Jurkat, Clone E6-1 (cell line): ENCODE data around the gene ULK4.
"Not testable (repeated sequence)": the region's sequence is repeated elsewhere in the genome, so short reads cannot be mapped to it uniquely, and the experiment has no call there.

ENCODE experiments used
- DNase-seq: peaks from one replicate; pipeline ENCODE4 v3.0.0-alpha.2; 2011; ENCODE audit warnings: low read depth, low spot score
- H3K4me3 ChIP-seq: 2 replicates; pipeline ENCODE4 v1.5.1; 2011; ENCODE audit warnings: mild to moderate bottlenecking, low read length, control low read depth, moderate library complexity

The ULK4 gene

DNA sequence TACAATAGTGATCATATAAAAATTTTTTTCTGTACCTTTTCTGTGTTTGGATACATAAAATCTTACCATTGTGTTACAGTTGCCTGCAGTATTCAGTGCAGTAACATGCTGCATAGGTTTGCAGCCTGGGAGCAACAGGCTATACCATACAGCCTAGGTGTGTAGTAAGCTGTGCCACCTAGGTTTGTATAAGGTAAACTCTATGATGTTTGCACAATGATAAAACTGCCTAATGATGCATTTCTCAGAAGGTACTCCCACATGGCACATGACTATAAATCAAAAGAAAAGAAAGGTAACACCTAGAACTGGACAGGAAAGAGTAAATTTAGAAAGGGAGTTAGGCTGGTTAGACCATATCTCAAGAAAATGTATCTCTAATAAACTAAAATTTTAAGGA, 293.5 kb downstream of the ULK4 start:
- DNase-seq: no peak
- H3K4me3 ChIP-seq: no peak overlapping the region

- H3K4me3 ChIP-seq: no peak overlapping the region
- no peak for DNase-seq
Measured at GRCh38 chr3:41662288-41662687, 299.6 kb downstream of the ULK4 start.

DNA sequence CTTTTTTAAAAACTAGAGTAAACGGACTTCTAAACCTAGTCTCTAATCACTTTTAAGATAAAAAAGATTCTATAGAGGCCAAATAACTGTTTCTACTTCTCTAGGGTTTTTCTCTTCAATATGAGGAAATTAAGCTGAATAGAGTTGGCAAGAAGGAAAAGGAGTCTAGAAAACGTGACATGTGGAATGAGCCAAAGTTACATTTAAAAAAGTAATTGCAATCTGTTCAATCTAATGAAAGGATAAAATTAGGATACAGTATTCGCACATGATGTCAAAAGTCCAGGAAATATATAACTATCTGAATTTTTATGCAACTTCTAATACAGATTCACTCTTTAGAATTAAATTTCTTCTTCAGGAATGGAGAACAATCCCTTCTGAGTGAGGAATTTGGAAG, 300.1 kb downstream of the ULK4 start:
- no peak overlapping the region for H3K4me3 ChIP-seq
- no peak for DNase-seq

DNA sequence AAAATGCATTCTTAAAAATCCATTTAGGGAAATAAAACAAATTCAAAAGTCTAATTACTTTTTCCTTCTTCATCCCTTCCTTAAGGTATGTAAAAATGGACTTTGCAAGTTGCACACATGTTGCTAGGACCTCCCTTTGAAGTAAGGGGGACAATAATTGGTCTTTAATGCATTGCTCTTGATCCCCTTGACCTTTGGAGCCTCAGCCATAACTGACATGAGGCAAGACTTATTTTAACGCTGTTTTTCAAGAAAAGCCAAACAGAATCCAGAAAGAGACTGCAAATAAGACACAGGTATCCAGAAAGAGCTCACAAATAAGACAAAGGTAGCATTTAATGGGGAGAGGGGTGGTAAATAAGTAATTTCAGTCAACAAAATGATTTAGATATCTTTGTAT, 301.4 kb downstream of the ULK4 start:
- no peak for DNase-seq
- no peak overlapping the region for H3K4me3 ChIP-seq

GRCh38 chr3:41653571-41654239, 308.2 kb downstream of the ULK4 start:
- no peak overlapping the region for H3K4me3 ChIP-seq
- DNase-seq: no peak

DNA sequence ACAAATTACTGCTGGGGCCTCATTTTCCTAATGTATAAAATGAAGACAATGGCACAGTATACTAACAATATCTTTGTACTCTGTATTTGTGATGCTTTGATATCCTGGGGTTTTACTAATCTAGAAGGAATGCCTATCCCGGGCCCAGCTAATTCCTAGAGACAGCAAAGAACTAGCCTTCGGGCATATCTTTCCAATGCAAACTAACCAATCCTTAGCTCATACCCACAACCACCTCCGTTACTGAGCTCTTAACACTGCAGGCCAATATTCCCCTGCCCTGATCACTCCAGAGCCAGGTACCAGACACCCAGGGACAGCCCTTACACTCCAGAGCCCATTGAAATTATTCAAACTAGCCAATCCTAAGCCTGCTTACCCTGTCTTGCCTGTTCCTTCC, 309.0 kb downstream of the ULK4 start:
- DNase-seq: no peak
- no peak overlapping the region for H3K4me3 ChIP-seq

- no peak overlapping the region for H3K4me3 ChIP-seq
- DNase-seq: no peak
Measured at GRCh38 chr3:41652506-41652905, 309.4 kb downstream of the ULK4 start.

- no peak for DNase-seq
- H3K4me3 ChIP-seq: no peak overlapping the region
Measured at GRCh38 chr3:41651718-41652117, 310.2 kb downstream of the ULK4 start.

- no peak for DNase-seq
- no peak overlapping the region for H3K4me3 ChIP-seq
Measured at GRCh38 chr3:41650406-41650805, 311.5 kb downstream of the ULK4 start.

GRCh38 chr3:41649129-41649739, 312.7 kb downstream of the ULK4 start:
- DNase-seq: no peak
- no peak overlapping the region for H3K4me3 ChIP-seq

DNA sequence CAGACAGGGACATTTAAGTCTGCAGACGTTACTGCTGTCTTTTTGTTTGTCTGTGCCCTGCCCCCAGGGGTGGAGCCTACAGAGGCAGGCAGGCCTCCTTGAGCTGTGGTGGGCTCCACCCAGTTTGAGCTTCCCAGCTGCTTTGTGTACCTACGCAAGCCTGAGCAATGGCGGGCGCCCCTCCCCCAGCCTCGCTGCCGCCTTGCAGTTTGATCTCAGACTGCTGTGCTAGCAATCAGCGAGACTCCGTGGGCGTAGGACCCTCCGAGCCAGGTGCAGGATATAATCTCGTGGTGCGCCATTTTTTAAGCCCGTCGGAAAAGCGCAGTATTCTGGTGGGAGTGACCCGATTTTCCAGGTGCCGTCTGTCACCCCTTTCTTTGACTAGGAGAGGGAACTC, 314.2 kb downstream of the ULK4 start:
- H3K4me3 ChIP-seq, DNase-seq: not testable (repeated sequence)

GRCh38 chr3:41640076-41640475, 321.8 kb downstream of the ULK4 start:
- no peak for DNase-seq
- H3K4me3 ChIP-seq: no peak overlapping the region

GRCh38 chr3:41638381-41638780, 323.5 kb downstream of the ULK4 start:
- H3K4me3 ChIP-seq: no peak overlapping the region

GRCh38 chr3:41632700-41633099, 329.2 kb downstream of the ULK4 start:
- H3K4me3 ChIP-seq: no peak overlapping the region
- no peak for DNase-seq

More at GRCh38 chr3:41638381-41638780, 323.5 kb downstream of the ULK4 start:
- no peak for DNase-seq

DNA sequence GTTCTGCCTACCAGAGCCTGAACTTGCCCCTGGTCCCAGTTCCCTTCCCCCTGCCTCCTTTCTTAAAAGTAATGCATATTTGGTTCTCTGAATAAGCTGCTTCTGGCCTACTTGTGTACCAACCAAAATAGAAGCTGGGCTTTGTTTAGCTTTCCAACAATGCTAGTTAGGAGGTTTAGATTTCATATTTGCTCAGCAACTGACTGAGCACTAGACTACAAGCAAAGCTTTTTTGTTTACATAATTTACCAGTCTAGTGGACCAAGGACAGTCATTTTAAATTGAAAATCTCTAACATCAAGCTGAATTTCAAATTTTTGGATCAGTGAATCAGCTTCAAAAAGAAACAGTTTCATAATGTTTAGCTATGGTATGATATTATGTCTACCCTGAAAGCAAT, 331.2 kb downstream of the ULK4 start:
- no peak overlapping the region for H3K4me3 ChIP-seq
- DNase-seq: no peak

- DNase-seq: no peak
- H3K4me3 ChIP-seq: no peak overlapping the region
Measured at GRCh38 chr3:41629986-41630385, 331.9 kb downstream of the ULK4 start.

- no peak for DNase-seq
- H3K4me3 ChIP-seq: no peak overlapping the region
Measured at GRCh38 chr3:41629072-41629471, 332.8 kb downstream of the ULK4 start.

DNA sequence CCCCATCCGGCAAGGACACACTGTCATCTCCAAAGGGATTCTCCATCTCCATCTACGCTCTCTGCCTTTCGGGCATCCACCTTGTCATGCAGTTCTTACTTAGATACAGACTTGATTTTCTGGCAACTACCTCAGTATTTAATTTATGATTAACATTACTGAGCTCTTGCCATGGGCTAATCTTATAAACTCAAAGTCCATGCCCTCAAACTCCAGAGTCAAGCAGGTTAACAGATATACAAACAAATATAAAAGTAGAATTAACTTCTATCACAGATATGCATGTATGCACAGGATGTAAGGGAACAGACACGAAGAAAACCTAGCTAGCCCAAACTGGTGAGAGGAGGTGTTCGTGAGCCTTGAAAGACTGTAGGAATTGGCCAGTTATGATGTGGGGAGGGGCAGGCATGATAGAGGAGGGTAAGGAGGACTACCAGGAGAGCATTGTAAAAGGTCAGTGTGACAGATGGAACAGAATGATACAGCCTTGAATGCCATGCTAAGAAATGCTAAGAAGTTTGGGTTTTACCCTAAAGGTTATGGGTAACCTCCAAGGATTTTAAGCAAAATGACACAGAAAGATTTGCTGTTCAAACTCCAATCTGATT, 334.3 kb downstream of the ULK4 start:
- DNase-seq: no peak
- no peak overlapping the region for H3K4me3 ChIP-seq

- no peak overlapping the region for H3K4me3 ChIP-seq
- DNase-seq: no peak
Measured at GRCh38 chr3:41612853-41613252, 349.1 kb downstream of the ULK4 start.

DNA sequence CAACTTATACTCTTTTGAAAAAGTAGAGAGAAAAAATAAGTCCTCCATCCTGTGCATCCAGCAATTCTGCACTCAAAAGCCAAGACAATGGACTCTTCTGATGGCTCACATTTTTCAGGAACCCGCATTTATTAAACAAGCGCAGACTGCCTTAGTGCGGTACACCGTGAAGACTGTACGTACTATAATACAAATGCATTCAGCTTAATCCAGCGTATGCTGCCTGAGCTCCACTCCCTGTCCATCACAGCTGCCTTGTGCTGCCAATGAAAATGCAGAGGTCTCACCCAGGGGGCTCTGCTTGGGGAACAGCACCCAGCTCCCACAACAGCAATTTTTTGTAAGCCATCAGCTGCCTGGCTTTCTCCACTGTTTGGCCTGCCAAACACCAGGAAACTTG, 350.9 kb downstream of the ULK4 start:
- H3K4me3 ChIP-seq: no peak overlapping the region
- DNase-seq: no peak

- DNase-seq: no peak
- H3K4me3 ChIP-seq: no peak overlapping the region
Measured at GRCh38 chr3:41608347-41608746, 353.6 kb downstream of the ULK4 start.
